ENCODE results near the gene TRIM5.

DNA sequence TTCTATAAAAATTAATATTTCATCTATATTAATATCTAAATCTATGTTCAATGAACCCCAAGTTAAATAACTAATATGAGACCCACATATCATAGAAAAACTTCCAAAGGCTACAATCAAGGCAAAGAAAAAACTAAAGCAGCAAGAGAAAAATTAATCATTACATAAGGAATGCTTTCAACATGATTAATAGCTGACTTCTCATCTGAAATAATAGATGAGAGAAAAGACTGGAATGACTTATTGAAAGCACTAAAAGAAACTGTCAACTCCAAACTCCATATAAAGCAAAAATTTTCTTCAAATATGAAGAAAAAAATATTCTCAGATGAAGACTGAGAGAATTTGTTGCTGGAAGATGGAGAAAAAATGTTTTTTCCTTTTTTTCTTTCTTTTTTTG lies 13.0 kb downstream of the TRIM5 start:
- TF ChIP-seq RFX5 (IDR thresholded peaks at IDR 0.05; ENCODE audit: low read depth, low read length) = no peak
- no peak for TF ChIP-seq E2F8 (IDR thresholded peaks at IDR 0.05; ENCODE audit: low read depth, partially characterized antibody)
- no peak for TF ChIP-seq STAT5B (CRISPR knock-in tag; IDR thresholded peaks at IDR 0.05)
- no peak for TF ChIP-seq TCF7 (IDR thresholded peaks at IDR 0.05; ENCODE audit: borderline replicate concordance)
- TF ChIP-seq HSF4 (CRISPR knock-in tag; IDR thresholded peaks at IDR 0.05; ENCODE audit: borderline replicate concordance) = no peak
- TF ChIP-seq DPF2 (IDR thresholded peaks at IDR 0.05) = no peak
- no peak for TF ChIP-seq SP2 (IDR thresholded peaks at IDR 0.05; ENCODE audit: extremely low read depth, low read depth, low read length, poor library complexity, severe bottlenecking)
- no peak for TF ChIP-seq CTCF (IDR thresholded peaks at IDR 0.05 in 2 of 3, conservative IDR thresholded peaks at IDR 0.05 in 1 of 3; ENCODE audit: insufficient read depth in 2 of 3, low read depth in 1 of 3, low read length in 3 of 3)
- TF ChIP-seq, protein P1, sequence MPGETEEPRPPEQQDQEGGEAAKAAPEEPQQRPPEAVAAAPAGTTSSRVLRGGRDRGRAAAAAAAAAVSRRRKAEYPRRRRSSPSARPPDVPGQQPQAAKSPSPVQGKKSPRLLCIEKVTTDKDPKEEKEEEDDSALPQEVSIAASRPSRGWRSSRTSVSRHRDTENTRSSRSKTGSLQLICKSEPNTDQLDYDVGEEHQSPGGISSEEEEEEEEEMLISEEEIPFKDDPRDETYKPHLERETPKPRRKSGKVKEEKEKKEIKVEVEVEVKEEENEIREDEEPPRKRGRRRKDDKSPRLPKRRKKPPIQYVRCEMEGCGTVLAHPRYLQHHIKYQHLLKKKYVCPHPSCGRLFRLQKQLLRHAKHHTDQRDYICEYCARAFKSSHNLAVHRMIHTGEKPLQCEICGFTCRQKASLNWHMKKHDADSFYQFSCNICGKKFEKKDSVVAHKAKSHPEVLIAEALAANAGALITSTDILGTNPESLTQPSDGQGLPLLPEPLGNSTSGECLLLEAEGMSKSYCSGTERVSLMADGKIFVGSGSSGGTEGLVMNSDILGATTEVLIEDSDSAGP (CRISPR knock-in tag; IDR thresholded peaks at IDR 0.05) = no peak
- TF ChIP-seq TCF7L2 (IDR thresholded peaks at IDR 0.05; ENCODE audit: low read depth, low read length) = no peak
- no peak for TF ChIP-seq ZNF780A (CRISPR knock-in tag; IDR thresholded peaks at IDR 0.05)
- TF ChIP-seq ZNF263 (CRISPR knock-in tag; IDR thresholded peaks at IDR 0.05; ENCODE audit: borderline replicate concordance) = no peak

Data from K562 (cell line).